Measurements from ENCODE around the gene CCDC167.
"Not testable (repeated sequence)": the region's sequence is repeated elsewhere in the genome, so short reads cannot be mapped to it uniquely, and the experiment has no call there.

The CCDC167 gene

GRCh38 chr6:37507077-37507476 is 7.4 kb upstream of the CCDC167 start:
- no peak for DNase-seq

- DNase-seq: no peak
Measured at GRCh38 chr6:37506479-37506878, 6.8 kb upstream of the CCDC167 start.

GRCh38 chr6:37504024-37504423 is 4.3 kb upstream of the CCDC167 start:
- DNase-seq: no peak

- no peak for DNase-seq
Measured at GRCh38 chr6:37503309-37503965, 3.7 kb upstream of the CCDC167 start.

- DNase-seq: no peak
Measured at GRCh38 chr6:37502703-37503291, 3.1 kb upstream of the CCDC167 start.

- peak; percentile 23 for DNase-seq
Measured at GRCh38 chr6:37501632-37502491, 2.2 kb upstream of the CCDC167 start.

GRCh38 chr6:37500904-37501303 is 1.2 kb upstream of the CCDC167 start:
- DNase-seq: not testable (repeated sequence)

GRCh38 chr6:37500294-37500608 is 558 bp upstream of the CCDC167 start:
- DNase-seq: no peak

GRCh38 chr6:37496951-37497885 is 2.5 kb downstream of the CCDC167 start:
- peak; percentile 75 for DNase-seq

- no peak for DNase-seq
Measured at GRCh38 chr6:37495244-37495934, 4.3 kb downstream of the CCDC167 start.

- no peak for DNase-seq
Measured at GRCh38 chr6:37493661-37493995, 6.1 kb downstream of the CCDC167 start.

GRCh38 chr6:37492991-37493660 is 6.6 kb downstream of the CCDC167 start:
- no peak for DNase-seq

- DNase-seq: no peak
Measured at GRCh38 chr6:37492236-37492972, 7.3 kb downstream of the CCDC167 start.

GRCh38 chr6:37491830-37492208 is 7.9 kb downstream of the CCDC167 start:
- DNase-seq: no peak

GRCh38 chr6:37491171-37491829 is 8.4 kb downstream of the CCDC167 start:
- DNase-seq: no peak

- DNase-seq: no peak
Measured at GRCh38 chr6:37490536-37491170, 9.0 kb downstream of the CCDC167 start.

- no peak for DNase-seq
Measured at GRCh38 chr6:37489697-37490336, 9.9 kb downstream of the CCDC167 start.

- no peak for DNase-seq
Measured at GRCh38 chr6:37488476-37488875, 11.2 kb downstream of the CCDC167 start.

- DNase-seq: no peak
Measured at GRCh38 chr6:37487591-37488380, 11.9 kb downstream of the CCDC167 start.
